Ishikawa (cell line): ENCODE measurements around the gene OTUD3.

ENCODE experiments used
- CEBPB ChIP-seq: IDR thresholded peaks from 2 replicates; pipeline ENCODE4 v1.6.1; 2012
- CREB1 ChIP-seq: IDR thresholded peaks from 2 replicates; pipeline ENCODE4 v1.6.1; 2012; ENCODE audit warnings: low read depth
- EP300 ChIP-seq: IDR thresholded peaks from 2 replicates; pipeline ENCODE4 v1.6.1; 2012; ENCODE audit warnings: borderline replicate concordance
- FOXM1 ChIP-seq: IDR thresholded peaks from 2 replicates; pipeline ENCODE4 v1.6.1; 2012; ENCODE audit warnings: low read depth, borderline replicate concordance
- MAX ChIP-seq: IDR thresholded peaks from 2 replicates; pipeline ENCODE4 v1.6.1; 2012
- NFIC ChIP-seq: IDR thresholded peaks from 2 replicates; pipeline ENCODE4 v1.6.1; 2012
- RAD21 ChIP-seq: IDR thresholded peaks from 2 replicates; pipeline ENCODE4 v1.6.1; 2012; ENCODE audit warnings: low read depth
- REST ChIP-seq: IDR thresholded peaks from 2 replicates; pipeline ENCODE4 v1.6.1; 2012; ENCODE audit warnings: low read depth, mild to moderate bottlenecking
- TAF1 ChIP-seq: IDR thresholded peaks from 2 replicates; pipeline ENCODE4 v1.6.1; 2012; ENCODE audit warnings: low read depth, mild to moderate bottlenecking
- TCF12 ChIP-seq: IDR thresholded peaks from 2 replicates; pipeline ENCODE4 v1.6.1; 2012; ENCODE audit warnings: low read depth
- USF1 ChIP-seq: IDR thresholded peaks from 2 replicates; pipeline ENCODE4 v1.6.1; 2012
- YY1 ChIP-seq: IDR thresholded peaks from 2 replicates; pipeline ENCODE4 v1.6.1; 2012; ENCODE audit warnings: low read depth

GRCh38 chr1:19892129-19892528, 9.9 kb downstream of the OTUD3 start:
- TF ChIP-seq RAD21 (no peak), MAX (no peak), REST (no peak), NFIC (no peak), USF1 (no peak), CREB1 (no peak), CEBPB (no peak), YY1 (no peak), TCF12 (no peak), TAF1 (no peak), EP300 (no peak), FOXM1 (no peak)
